HG02623 (cell line): ENCODE data around the gene GRIK4.

ENCODE experiments used
- ATAC-seq: cut with Tn5 transposase; IDR thresholded peaks from one replicate; pipeline ENCODE4 v1.9.1; 2021; ENCODE audit warnings: moderate library complexity; ENCODE audit not compliant: unreplicated experiment

The GRIK4 gene

DNA sequence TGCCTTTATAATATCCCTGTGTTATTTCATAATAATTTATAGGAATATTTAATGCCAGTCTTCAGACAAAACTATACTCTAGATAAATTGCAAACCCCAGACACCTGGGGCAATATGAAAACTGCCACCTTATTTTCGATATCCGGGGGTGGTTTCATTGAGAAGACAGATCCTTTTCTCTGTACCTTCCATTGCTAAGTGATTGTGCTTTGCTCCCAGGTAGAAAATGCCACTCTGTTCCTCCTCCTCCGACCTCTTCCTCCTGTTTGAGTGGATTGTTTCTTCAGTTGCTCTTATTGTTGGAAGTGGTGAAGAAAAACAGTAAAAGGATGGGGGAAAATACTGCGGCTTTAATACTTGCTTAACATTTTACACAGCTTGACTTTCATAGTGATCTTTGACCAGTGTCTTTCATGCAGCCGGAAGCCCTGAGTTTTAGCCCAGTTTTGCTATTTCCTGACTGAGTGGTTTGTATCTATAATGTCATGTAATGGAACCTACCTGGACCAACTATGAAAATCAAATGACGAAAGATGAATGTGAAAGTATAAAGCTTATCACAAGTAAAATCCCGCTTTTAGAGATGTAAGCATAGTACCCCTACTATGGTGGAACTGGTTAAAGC lies 5.6 kb upstream of the GRIK4 start:
- ATAC-seq = no peak

DNA sequence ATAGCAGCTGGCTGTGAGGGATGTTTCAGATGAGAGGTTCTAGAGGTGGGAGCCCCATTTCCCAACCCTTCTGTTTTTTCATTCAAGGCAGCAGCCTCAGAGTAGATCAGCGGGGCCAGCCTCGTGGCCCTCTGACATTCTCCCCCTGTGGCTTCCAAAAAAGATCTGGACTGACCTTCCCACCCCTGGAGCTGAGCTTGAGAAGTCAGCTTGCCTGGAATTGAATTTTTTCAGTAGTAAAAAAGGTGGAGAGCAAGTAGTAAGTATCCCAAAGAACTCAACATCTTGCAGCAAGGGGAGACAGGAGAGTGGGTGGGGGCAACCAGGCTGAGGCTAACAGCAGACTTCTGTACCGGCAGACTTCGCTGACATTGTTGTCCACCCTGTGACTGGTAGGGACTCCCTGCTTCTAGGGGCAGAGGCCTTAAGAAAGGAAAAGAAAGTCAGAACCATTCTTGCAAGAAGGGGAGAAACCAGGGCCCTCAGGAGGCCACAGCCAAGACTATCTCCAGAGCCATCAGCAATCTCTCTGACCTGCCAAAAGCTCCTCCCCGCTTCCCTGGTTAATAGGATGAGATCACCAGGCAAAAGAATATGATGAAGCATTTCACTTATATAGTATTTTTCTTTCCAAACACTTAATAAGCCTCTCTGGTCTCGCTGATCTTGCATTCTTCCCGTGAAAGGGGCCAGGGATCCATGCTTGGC lies 2.0 kb upstream of the GRIK4 start:
- ATAC-seq = no peak

DNA sequence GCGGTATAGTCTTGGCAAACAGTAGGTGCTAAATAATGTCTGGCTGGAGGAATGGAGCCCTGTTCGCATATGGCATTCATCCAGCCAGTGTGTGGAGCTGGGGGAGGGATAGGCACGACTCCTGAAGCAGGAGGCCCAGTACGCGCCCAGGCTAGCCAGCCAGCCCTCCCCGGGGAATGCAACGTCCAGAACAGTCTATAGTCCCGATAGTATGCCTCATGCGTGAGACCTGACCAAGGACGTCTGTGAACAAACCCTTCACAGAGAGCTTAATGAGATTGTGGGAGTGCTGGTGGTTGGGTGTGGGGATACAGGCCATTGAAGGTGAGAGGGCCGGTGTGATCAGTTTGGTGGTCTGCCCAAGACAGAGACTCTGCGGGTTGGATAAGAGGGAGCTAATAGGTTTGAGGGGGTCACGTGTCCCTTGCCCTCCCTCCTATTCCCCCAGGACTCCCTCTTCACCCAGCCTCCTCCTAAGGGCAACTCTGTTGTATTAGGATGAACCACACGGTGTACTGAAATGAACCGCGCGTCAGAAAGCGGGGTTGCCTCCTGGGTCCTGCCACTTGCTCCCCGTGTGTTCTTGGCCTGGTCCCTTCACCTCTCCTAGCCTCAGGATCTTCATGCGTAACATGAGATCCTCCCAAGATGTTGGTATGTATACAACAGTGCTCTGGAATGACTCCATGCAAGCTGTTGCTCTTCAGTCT lies 987 bp upstream of the GRIK4 start:
- no peak for ATAC-seq

DNA sequence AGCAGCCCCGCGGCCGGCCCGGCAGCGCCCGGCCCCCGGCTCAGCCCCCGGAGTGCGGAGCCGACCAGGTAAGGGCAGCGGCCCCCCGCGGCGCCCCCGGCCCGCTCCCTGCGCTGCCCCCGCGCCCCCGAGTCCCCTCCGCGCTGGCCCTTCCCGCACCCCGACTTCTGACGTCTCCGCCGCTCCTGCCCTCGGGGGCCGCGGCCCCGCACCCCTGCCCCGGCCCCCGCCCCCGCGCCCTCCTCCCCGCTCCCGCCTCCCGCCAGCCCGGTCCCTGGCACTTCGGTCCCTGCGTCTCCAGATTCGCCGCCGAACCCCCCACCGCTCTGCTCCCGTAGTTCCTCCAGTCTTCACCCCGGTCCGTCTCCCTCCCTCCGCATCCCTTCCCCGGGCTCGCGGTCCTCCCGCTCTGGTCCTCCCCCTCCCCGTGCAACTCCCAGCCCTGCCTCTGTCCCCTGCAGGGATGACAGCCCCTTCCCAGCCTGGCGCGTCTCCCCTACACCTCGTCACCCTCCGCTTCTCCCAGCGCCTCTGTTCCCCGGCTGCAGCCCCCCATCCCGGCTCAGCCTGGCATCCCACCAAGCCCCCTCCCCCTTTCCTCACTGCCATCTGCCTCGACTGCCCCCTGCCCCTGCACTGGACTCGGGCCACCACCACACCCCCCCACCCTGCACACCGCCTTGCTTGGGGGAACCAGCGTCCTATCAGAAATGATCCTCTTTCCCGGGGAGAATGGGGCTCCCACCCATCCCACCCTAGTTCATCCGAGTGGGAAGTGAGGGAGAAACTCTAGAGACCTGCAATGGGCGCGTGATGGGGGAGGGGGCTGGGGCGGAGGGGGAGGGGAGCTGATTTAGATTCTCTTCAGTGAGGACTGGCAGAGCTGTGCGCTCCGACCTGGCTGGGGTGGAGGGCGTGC lies 531 bp downstream of the GRIK4 start:
- no peak for ATAC-seq

DNA sequence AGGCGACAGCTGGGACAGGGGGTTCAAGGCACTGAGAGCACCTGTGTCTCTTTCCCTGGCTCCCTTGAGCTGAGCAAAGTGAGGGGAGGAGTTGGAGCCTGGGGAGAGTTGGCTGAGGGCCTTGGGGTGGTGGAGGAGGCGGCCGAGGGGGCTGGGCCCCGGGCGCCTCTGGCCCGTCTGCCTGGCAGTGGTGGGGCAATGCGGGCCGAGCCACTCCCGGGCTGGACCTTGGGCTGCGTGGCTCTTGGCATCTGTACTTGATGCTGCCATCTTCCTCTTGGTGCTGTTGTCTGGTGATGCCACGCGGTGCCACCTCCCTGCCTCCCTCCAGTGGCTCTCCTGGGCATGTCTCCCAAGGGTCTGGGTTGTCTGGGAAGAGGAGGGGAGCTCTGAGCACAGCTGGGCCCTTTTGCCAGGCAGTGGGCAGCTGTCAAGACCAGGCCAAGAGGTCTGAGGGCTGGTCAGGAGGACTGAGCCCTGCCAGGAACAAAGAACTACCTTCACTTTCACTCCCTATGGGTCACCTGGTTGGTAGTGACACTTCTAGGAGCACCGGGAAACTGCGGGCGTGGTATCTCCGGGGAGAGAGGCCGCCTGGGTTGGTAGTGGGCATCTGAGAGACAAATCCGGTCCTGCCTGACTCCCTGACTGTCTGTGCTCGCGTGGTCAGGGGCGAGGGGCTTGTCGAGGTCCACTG lies 1.3 kb downstream of the GRIK4 start:
- no peak for ATAC-seq

DNA sequence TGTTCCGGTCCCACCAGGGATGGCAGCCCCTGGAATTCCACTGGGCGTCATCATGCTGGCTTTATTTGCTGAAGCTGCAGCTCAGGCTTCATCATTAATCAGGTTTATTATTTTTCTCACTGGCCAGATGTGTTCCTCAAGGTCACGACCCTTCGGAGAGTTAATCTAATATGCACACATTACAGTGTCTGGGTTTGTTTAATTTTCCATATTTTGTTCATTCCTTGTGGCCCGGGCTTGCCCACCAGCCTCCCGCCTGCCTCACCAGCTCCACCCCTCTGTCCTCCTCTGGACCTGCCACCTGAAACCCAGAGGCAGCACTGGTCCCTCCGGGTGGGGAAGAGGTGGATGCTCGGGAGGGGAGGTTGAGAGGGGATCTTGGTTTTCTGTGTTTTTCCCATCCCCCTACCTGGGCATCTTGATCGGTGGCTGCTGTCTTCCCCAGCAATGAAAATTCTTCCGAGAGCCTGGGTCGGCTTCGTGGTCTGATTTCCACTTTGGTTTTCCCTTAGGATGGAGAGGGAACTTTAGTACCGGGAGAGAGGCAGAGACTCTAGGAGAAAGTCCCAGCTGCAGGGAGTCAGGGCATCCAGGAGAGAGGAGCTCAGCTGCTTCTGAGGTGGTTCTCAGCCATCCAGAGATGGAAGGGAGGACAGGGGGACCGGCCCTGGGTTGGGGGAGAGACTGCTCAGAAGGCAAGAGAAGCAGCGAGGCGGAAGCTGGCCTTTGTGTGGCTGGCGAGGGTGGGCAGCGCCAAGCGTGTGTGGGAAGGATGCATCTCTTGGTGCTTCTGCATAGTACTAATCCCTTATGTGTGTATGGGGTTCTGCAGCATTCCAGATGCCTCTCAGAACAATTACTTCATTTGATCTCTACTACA lies 2.1 kb downstream of the GRIK4 start:
- ATAC-seq = no peak

DNA sequence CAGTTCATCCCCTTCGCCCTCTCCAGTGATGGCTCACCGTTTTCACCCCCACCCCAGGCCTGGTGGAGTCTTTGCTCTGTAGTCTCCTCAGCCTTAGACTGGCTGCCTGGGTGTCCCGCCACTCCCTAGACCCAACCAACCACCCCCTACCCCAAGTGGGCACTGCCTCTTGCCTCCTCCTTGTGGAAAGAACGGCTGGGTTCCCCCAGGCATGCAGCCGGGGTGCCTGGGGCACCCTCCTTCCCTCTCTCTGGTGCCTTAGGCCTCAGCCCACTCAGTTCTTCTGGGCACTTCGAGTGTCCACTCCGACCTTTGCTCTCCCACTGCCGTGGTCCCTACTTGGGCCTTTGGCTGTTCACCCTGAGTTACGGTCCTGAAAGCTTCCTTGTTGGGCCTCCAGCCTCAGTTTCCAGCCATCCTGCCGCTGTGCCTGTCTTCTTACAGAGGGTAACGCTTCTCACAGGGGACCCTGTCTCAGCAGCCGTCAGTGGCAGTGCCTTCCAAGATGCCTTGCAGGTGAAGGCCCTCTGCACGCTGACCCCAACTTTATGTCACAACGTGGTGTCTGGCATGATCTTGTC lies 3.1 kb downstream of the GRIK4 start:
- ATAC-seq = no peak

DNA sequence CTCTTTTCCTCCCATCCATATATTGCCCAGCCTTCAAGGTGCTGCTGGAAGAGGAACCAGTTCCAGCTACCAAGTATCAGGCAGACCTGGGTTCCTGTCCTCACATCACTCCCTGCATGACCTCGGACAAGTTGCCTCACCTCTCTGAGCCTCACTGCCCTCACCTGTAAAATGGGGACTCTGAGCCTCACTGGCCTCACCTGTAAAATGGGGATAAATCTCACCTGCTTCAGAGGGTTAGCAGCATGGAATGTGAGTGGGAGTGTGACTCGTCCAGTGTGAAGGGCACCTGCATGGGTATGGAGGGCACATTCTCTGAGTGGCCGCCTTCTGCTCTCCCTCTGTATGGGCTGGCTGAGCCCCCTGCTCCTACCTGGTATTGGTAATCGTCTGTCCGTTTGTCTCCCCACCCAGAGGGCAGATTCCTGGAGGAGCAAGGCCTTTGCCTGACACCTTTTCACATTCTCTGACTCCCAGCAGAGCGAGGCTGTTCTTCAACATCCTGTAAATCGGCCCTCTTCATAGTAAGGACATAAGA lies 3.7 kb downstream of the GRIK4 start:
- ATAC-seq = no peak

DNA sequence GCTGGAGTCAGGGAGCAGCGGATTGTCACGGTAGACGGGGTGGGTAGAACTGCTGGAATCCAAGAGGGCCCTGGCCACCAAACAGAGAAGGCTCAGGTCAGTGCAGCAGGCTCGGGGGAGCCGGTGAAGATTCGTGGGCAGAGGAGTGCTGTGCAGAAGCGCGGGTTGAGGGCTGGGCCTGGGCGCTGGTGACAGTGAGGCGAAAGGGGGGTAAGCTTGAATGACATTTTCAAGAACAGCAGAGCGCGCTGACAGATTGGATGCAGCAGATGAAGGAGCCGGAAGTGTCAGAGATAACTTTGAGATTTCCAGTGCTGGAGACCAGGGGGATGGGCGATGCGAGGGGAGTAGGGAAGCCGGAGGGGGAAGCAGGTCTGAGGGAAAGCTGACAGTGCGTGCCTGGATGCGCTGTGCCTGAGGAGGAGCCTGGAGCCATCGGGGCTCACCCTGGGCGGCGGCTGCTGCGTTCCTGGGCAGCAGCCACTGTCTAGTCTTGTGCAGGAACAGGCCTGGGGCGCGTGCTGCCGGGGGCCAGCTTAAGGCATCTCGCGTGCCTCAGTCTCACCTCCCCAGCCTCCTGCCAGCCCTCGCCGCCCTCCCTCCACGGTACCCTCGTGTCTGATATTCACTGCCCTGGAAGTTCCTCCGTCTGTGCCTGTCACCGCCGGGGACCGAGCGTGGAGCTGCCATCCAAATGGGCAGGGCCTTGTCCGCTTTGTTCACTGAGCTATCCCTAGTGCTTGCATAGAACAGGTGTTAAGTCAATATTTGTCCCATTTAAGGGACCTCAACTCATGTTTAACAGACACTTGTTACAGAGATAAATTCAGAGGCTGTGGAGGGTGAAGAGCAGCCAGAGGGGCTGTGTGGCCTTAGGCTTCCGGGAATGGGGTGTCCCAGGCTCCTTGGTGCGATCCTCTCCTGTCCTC lies 5.2 kb downstream of the GRIK4 start:
- ATAC-seq = no peak

DNA sequence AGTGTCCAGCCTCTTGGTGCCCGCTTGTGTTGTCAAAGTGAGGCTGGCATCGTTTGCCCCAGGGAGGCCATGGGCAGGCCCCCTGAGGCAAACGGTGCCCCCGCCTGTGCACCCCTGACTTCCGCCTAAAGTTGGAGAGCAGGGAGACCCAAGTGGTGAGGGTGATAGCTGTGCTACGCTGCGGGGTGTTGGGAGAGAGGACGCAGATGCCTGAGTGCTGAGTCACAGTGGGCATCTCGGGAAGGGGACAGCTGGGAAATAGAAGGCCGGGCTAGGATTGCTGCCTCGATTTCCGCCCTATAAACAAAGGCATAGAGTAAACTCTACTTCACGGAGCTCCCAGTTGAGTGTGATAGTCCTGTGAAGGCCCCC lies 5.8 kb downstream of the GRIK4 start:
- ATAC-seq = no peak

DNA sequence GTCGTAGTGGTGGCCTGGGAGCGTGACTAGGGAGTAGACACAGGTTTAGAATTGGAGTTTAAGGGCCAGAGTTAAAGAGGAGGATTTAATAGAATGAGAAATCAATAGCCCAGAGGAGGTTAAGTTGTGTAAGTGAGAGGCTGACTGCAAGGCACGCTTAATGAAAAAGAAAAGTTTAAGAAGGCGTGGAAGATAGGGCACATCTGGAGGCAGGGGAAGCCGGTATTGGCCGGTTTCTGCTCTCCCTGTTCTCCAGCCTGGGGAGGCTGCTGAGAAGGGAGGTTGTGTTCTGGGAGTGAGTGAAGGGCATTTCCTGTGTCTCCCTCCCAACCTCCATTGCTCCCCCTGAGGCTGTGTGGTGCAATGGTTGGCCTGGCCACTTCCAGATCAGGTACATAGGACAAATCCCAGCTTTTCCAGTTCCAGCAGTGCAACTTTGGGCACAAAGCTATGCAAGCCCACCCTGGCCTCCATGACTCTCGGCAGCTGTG lies 6.3 kb downstream of the GRIK4 start:
- no peak for ATAC-seq

DNA sequence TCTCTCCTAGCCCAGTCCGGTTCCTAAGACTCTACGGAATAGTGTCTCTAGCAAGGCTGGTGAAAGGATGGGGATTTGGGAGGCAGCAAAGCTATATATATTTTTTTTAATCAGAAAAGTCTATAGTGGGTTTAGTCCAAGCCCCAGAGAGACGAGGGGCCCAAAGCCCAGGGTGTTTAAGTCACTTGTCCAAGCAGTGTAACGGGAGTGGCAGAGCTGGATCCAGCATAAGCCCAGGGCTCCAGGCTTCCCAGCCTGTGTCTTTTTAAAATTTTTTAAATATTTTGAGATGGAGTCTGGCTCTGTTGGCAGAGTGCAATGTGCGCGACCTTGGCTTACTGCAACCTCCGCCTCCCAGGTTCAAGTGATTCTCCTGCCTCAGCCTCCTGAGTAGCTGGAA lies 6.8 kb downstream of the GRIK4 start:
- no peak for ATAC-seq

DNA sequence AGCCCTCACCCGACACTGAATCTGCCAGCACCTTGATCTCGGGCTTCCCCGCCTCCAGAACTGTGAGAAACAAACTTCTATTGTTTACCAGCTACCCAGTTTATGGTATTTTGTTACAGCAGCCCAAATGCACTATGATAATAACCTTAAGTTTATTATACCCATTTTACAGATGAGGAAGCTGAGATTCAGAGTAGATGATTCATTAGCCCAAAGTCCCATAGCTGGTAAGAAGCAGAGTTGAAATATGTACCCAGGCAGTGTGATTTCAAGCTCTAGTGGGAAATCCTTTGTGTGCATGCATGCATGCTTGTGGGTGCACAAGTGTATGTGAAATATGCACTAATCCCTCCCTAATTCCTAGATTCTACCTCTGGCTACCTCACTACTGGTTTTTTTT lies 7.9 kb downstream of the GRIK4 start:
- no peak for ATAC-seq

DNA sequence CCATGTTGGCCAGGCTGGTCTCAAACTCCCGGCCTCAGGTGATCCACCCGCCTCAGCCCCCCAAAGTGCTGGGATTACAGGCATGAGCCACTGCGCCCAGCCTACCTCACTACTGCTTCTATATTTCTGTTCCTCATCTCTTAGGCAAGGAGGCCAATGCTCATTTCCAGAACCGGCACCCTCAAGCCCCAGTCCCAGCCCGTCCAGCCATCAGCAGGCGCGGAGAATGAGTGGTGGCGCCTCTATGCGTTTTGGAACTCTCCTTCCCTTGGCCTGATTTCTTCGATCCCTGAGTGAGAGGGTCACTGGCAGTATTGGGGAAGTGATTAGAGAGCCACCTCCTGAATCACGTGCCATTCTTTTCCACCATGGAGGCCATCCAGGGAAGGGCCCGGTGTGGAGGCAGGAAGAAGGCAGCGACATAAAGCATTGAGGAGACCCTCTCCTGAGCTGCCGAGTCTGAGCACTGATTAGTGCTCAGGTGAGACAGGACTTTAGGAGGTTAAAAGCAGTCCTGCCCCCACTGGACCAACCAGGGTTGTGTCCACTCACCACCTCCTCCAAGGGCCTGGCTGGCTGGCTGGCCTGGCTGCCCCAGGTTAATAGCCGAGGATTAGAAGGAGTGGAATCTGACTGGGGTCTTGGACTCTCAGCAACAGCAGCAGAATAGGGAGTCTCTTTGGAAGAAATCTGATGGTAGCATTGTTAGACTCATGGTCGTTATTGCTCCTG lies 8.7 kb downstream of the GRIK4 start:
- no peak for ATAC-seq

DNA sequence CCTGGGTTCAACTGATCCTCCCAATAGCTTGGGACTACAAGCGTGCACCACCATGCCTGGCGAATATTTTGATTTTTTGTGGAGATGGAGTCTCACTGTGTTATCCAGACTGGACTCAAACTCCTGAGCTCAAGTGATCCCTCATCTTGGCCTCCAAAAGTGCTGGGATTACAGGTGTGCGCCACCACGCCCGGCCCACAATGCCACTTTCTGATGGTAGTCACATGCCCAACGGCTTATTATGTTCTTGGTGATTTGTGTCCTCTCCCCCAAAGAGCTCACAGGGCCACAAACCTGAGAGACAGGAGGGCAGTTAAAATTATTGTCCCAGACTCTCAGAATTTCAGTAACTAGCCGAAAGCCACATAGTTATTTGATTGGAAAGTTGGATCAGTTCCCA lies 9.6 kb downstream of the GRIK4 start:
- ATAC-seq = no peak

DNA sequence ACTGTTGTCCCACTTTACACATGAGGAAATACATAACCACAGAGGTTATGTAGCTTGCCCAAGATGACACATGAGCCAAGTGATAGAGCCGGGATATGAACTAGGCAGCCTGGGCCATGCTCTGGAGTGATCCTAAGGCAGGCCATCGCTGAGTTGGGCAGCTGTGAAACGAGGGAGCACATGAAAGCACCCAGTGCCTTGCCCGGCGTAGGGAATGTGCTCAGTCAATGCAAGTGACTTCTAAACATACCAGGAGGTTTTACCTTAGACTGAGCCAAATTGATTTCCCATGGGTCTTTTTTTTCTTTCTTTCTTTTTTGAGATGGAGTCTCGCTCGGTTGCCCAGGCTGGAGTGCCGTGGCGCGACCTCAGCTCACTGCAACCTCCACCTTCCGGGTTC lies 10.5 kb downstream of the GRIK4 start:
- ATAC-seq = no peak

DNA sequence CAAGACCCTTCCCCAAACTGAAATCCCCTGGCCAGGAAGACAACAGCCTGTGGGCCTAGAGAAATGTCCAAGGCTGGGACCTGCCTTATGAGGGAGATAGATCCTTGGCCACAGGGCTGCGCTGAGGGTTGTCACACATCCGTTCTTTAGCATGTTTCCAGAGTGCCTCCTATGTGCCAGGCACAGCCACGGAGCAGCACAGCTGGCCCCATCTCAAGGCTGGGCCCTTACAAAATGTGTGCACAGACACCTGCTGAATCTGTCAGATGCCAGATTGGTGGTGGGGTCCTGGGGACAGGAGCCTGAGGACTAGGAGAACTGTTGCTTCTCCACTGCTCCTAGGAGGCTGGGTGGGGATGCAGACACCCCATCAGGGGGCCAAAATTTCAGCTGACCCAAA lies 11.2 kb downstream of the GRIK4 start:
- ATAC-seq = no peak
